Measurements from ENCODE around the gene STOML3. TPM values are rescaled to one million over a fixed set of nuclear protein-coding genes. Genes with fewer than 3 reads are reported as not detected.

STOML3 gene
- total RNA-seq, 1 donor from 2014 or later = not detected

- no peaks in the 10 kb centered on the region for H3K27me3 Mint-ChIP-seq (ENCODE audit: low read depth, unreplicated experiment)
- H3K4me1 Mint-ChIP-seq (ENCODE audit: low read depth, unreplicated experiment) = peaks cover 10% of the 10 kb centered on the region
- H3K4me3 ChIP-seq (ENCODE audit: insufficient read depth, low read depth, low read length) = no peak overlapping the region
- no peak overlapping the region for H3K27ac ChIP-seq (ENCODE audit: low read depth, low read length)
- H3K4me2 ChIP-seq (ENCODE audit: low read length) = no peak overlapping the region
- FAIRE-seq = no peak
- no peak overlapping the region for H3K27ac Mint-ChIP-seq (ENCODE audit: unreplicated experiment)
- no peaks in the 10 kb centered on the region for H3K36me3 Mint-ChIP-seq (ENCODE audit: low read depth, unreplicated experiment)
- H3K9me3 ChIP-seq (ENCODE audit: insufficient read depth, low read depth, low read length) = no peaks in the 10 kb centered on the region
- no peaks in the 10 kb centered on the region for H3K79me2 ChIP-seq (ENCODE audit: insufficient read depth, low read length)
- H3K9ac ChIP-seq (ENCODE audit: low read length) = no peak overlapping the region
- no peaks in the 10 kb centered on the region for H3K9me3 Mint-ChIP-seq (ENCODE audit: unreplicated experiment)
- H2AFZ ChIP-seq (ENCODE audit: low read depth, low read length) = no peak overlapping the region
- TF ChIP-seq CTCF (IDR thresholded peaks at IDR 0.05; ENCODE audit: insufficient read depth, low read depth, low read length) = no peak
- TF ChIP-seq EZH2 (IDR thresholded peaks at IDR 0.05; ENCODE audit: insufficient read depth, low read length) = no peak
- no peak overlapping the region for H3K4me3 Mint-ChIP-seq (ENCODE audit: unreplicated experiment)
- H4K20me1 ChIP-seq (ENCODE audit: insufficient read depth, low read length) = no peaks in the 10 kb centered on the region
- no peaks in the 10 kb centered on the region for H3K4me1 ChIP-seq (ENCODE audit: insufficient read depth, low read length)
- H3K36me3 ChIP-seq (ENCODE audit: insufficient read depth, low read length) = no peaks in the 10 kb centered on the region
- no peak for DNase-seq (ENCODE audit: low read depth)
- no peaks in the 10 kb centered on the region for H3K27me3 ChIP-seq (ENCODE audit: insufficient read depth, low read length)
Observed at GRCh38 chr13:38944219-38944618, 46.4 kb downstream of the STOML3 start.

- Histone ChIP-seq H3K79me2 (ENCODE audit: insufficient read depth, low read length) (no peaks in the 10 kb centered on the region), H3K9ac (ENCODE audit: low read length) (no peak overlapping the region), H3K9me3 (ENCODE audit: insufficient read depth, low read depth, low read length) (no peaks in the 10 kb centered on the region), H3K27me3 (ENCODE audit: insufficient read depth, low read length) (no peaks in the 10 kb centered on the region), H3K27ac (ENCODE audit: low read depth, low read length) (no peak overlapping the region), H2AFZ (ENCODE audit: low read depth, low read length) (no peak overlapping the region), H3K4me1 (ENCODE audit: insufficient read depth, low read length) (no peaks in the 10 kb centered on the region), H3K4me3 (ENCODE audit: insufficient read depth, low read depth, low read length) (no peak overlapping the region), H4K20me1 (ENCODE audit: insufficient read depth, low read length) (no peaks in the 10 kb centered on the region), H3K36me3 (ENCODE audit: insufficient read depth, low read length) (no peaks in the 10 kb centered on the region), H3K4me2 (ENCODE audit: low read length) (no peak overlapping the region)
- DNase-seq (ENCODE audit: low read depth) (no peak), FAIRE-seq (no peak)
- H3K27me3 Mint-ChIP-seq (ENCODE audit: low read depth, unreplicated experiment) = no peaks in the 10 kb centered on the region
- TF ChIP-seq CTCF (IDR thresholded peaks at IDR 0.05; ENCODE audit: insufficient read depth, low read depth, low read length) = no peak
- TF ChIP-seq EZH2 (IDR thresholded peaks at IDR 0.05; ENCODE audit: insufficient read depth, low read length) = no peak
- H3K36me3 Mint-ChIP-seq (ENCODE audit: low read depth, unreplicated experiment) = no peaks in the 10 kb centered on the region
- H3K4me1 Mint-ChIP-seq (ENCODE audit: low read depth, unreplicated experiment) = peaks cover 10% of the 10 kb centered on the region
- H3K27ac Mint-ChIP-seq (ENCODE audit: unreplicated experiment) = no peak overlapping the region
- H3K4me3 Mint-ChIP-seq (ENCODE audit: unreplicated experiment) = no peak overlapping the region
- H3K9me3 Mint-ChIP-seq (ENCODE audit: unreplicated experiment) = no peaks in the 10 kb centered on the region
Observed at GRCh38 chr13:38943231-38943630, 47.4 kb downstream of the STOML3 start.

- H3K9me3 Mint-ChIP-seq (ENCODE audit: unreplicated experiment) = no peaks in the 10 kb centered on the region
- no peaks in the 10 kb centered on the region for H3K27me3 Mint-ChIP-seq (ENCODE audit: low read depth, unreplicated experiment)
- Histone ChIP-seq H3K27me3 (ENCODE audit: insufficient read depth, low read length) (no peaks in the 10 kb centered on the region), H3K4me3 (ENCODE audit: insufficient read depth, low read depth, low read length) (no peak overlapping the region), H3K79me2 (ENCODE audit: insufficient read depth, low read length) (no peaks in the 10 kb centered on the region), H3K9me3 (ENCODE audit: insufficient read depth, low read depth, low read length) (no peaks in the 10 kb centered on the region), H3K4me2 (ENCODE audit: low read length) (no peak overlapping the region), H3K36me3 (ENCODE audit: insufficient read depth, low read length) (no peaks in the 10 kb centered on the region), H3K27ac (ENCODE audit: low read depth, low read length) (no peak overlapping the region), H2AFZ (ENCODE audit: low read depth, low read length) (no peak overlapping the region), H3K4me1 (ENCODE audit: insufficient read depth, low read length) (no peaks in the 10 kb centered on the region), H4K20me1 (ENCODE audit: insufficient read depth, low read length) (no peaks in the 10 kb centered on the region), H3K9ac (ENCODE audit: low read length) (no peak overlapping the region)
- H3K27ac Mint-ChIP-seq (ENCODE audit: unreplicated experiment) = no peak overlapping the region
- TF ChIP-seq CTCF (IDR thresholded peaks at IDR 0.05; ENCODE audit: insufficient read depth, low read depth, low read length) (no peak), EZH2 (IDR thresholded peaks at IDR 0.05; ENCODE audit: insufficient read depth, low read length) (no peak)
- no peak overlapping the region for H3K4me3 Mint-ChIP-seq (ENCODE audit: unreplicated experiment)
- FAIRE-seq (no peak), DNase-seq (ENCODE audit: low read depth) (no peak)
- no peaks in the 10 kb centered on the region for H3K4me1 Mint-ChIP-seq (ENCODE audit: low read depth, unreplicated experiment)
- no peaks in the 10 kb centered on the region for H3K36me3 Mint-ChIP-seq (ENCODE audit: low read depth, unreplicated experiment)
Observed at GRCh38 chr13:38941353-38941945, 49.2 kb downstream of the STOML3 start.
